Trophoblast cell (in vitro differentiated cells and primary cell): ENCODE results near the gene SH3BP4.

Experiments
- DNase-seq, 2 donors: peaks; one replicate each; pipeline ENCODE4 v3.0.0-alpha.2; 2016
- H2AFZ ChIP-seq: 2 replicates; pipeline ENCODE4 v1.6.1; 2013; ENCODE audit warnings: low read length, moderate library complexity, mild to moderate bottlenecking; ENCODE audit not compliant: insufficient read depth, poor library complexity
- H2AK5ac ChIP-seq: 2 replicates; pipeline ENCODE4 v1.6.1; 2013; ENCODE audit warnings: mild to moderate bottlenecking, low read length
- H2BK120ac ChIP-seq: 2 replicates; pipeline ENCODE4 v1.6.1; 2013; ENCODE audit warnings: low read length, mild to moderate bottlenecking, moderate library complexity; ENCODE audit not compliant: insufficient read depth, poor library complexity
- H2BK12ac ChIP-seq: 2 replicates; pipeline ENCODE4 v1.6.1; 2013; ENCODE audit warnings: mild to moderate bottlenecking, low read length, moderate library complexity
- H2BK5ac ChIP-seq: 2 replicates; pipeline ENCODE4 v1.6.1; 2013; ENCODE audit warnings: low read length, low read depth, moderate library complexity, mild to moderate bottlenecking; ENCODE audit not compliant: poor library complexity
- H3K14ac ChIP-seq: 2 replicates; pipeline ENCODE4 v1.6.1; 2013; ENCODE audit warnings: mild to moderate bottlenecking, low read length
- H3K18ac ChIP-seq: 2 replicates; pipeline ENCODE4 v1.6.1; 2013; ENCODE audit warnings: mild to moderate bottlenecking, low read length
- H3K23ac ChIP-seq: 2 replicates; pipeline ENCODE4 v1.6.1; 2013; ENCODE audit warnings: low read length
- H3K27ac ChIP-seq: 2 replicates; pipeline ENCODE4 v1.5.1; 2013; ENCODE audit warnings: low read depth, mild to moderate bottlenecking, inconsistent platforms, low read length, moderate library complexity
- H3K27me3 ChIP-seq: 2 replicates; pipeline ENCODE4 v1.6.1; 2013; ENCODE audit warnings: inconsistent platforms, mild to moderate bottlenecking, low read length, moderate library complexity; ENCODE audit not compliant: insufficient read depth
- H3K36me3 ChIP-seq, 2 experiments: 1 replicate in 1 of 2; 2 replicates in 1 of 2; pipeline ENCODE4 v1.6.1; 2013; ENCODE audit warnings: low read length in 2 of 2, mild to moderate bottlenecking in 2 of 2, moderate library complexity in 1 of 2; ENCODE audit not compliant: insufficient read depth in 2 of 2, control insufficient read depth in 1 of 2
- H3K4ac ChIP-seq: 2 replicates; pipeline ENCODE4 v1.6.1; 2013; ENCODE audit warnings: low read depth, mild to moderate bottlenecking, low read length, moderate library complexity
- H3K4me1 ChIP-seq, 2 experiments: 1 replicate in 1 of 2; 2 replicates in 1 of 2; pipeline ENCODE4 v1.6.1; 2013; ENCODE audit warnings: low read length in 2 of 2, mild to moderate bottlenecking in 2 of 2, moderate library complexity in 1 of 2; ENCODE audit not compliant: insufficient read depth in 2 of 2, control insufficient read depth in 1 of 2
- H3K4me2 ChIP-seq: 2 replicates; pipeline ENCODE4 v1.6.1; 2013; ENCODE audit warnings: inconsistent platforms, mild to moderate bottlenecking, low read length, moderate library complexity
- H3K4me3 ChIP-seq: 2 replicates; pipeline ENCODE4 v1.5.1; 2013; ENCODE audit warnings: mild to moderate bottlenecking, low read depth, low read length, inconsistent platforms
- H3K79me1 ChIP-seq: one replicate; pipeline ENCODE4 v1.6.1; 2013; ENCODE audit warnings: low read length
- H3K79me2 ChIP-seq: 2 replicates; pipeline ENCODE4 v1.6.1; 2013; ENCODE audit warnings: low read length, mild to moderate bottlenecking; ENCODE audit not compliant: control insufficient read depth, insufficient read depth, poor library complexity
- H3K9ac ChIP-seq: 2 replicates; pipeline ENCODE4 v1.6.1; 2013; ENCODE audit warnings: mild to moderate bottlenecking, low read length
- H3K9me3 ChIP-seq: 2 replicates; pipeline ENCODE4 v1.6.1; 2013; ENCODE audit warnings: low read depth, mild to moderate bottlenecking, control low read depth, inconsistent platforms, low read length; ENCODE audit not compliant: insufficient read depth
- H4K12ac ChIP-seq: 2 replicates; pipeline ENCODE4 v1.6.1; 2013; ENCODE audit warnings: low read depth, mild to moderate bottlenecking, low read length, moderate library complexity
- H4K8ac ChIP-seq: 2 replicates; pipeline ENCODE4 v1.6.1; 2013; ENCODE audit warnings: low read depth, mild to moderate bottlenecking, low read length, moderate library complexity
- H4K91ac ChIP-seq: one replicate; pipeline ENCODE4 v1.6.1; 2013; ENCODE audit warnings: low read depth, mild to moderate bottlenecking, low read length, moderate library complexity
- WGBS: extraction: QIAGEN DNeasy Blood & Tissue Kit; methylation state at CpG from one replicate; pipeline ENCODE4 v1.1.7; 2013; ENCODE audit warnings: missing lambda C conversion rate; ENCODE audit not compliant: insufficient read length, insufficient coverage; ENCODE audit errors: extremely low coverage; 5-methylcytosine and 5-hydroxymethylcytosine counted together

The SH3BP4 gene

GRCh38 chr2:234986876-234987720 lies 35.3 kb downstream of the SH3BP4 start:
- Histone ChIP-seq H2AK5ac (no peak overlapping the region), H3K4ac (peak overlapping the region; percentile 53), H2BK120ac (no peak overlapping the region), H3K27ac (peak overlapping the region; percentile 26), H3K79me1 (peaks cover 19% of the 10 kb centered on the region), H3K79me2 (peaks cover 22% of the 10 kb centered on the region), H4K12ac (no peak overlapping the region), H3K23ac (no peak overlapping the region), H4K8ac (no peak overlapping the region), H3K9ac (no peak overlapping the region), H3K27me3 (no peaks in the 10 kb centered on the region), H3K4me1 (peaks cover 44 to 51% of the 10 kb centered on the region in 2 experiments), H3K9me3 (peaks cover 3% of the 10 kb centered on the region), H3K36me3 (peaks cover 4 to 7% of the 10 kb centered on the region in 2 experiments), H4K91ac (peak overlapping the region; percentile 37), H2BK5ac (peak overlapping the region; percentile 33), H3K14ac (no peak overlapping the region), H3K4me2 (no peak overlapping the region), H3K4me3 (no peak overlapping the region), H2AFZ (no peak overlapping the region), H2BK12ac (peak overlapping the region; percentile 21), H3K18ac (no peak overlapping the region)
- WGBS: no CpG with 5 or more reads among the region's 17 CpGs
- DNase-seq: peak; percentile 82 to 88

GRCh38 chr2:234987754-234988153 lies 35.9 kb downstream of the SH3BP4 start:
- no peak overlapping the region for H3K14ac ChIP-seq
- H3K9me3 ChIP-seq: peaks cover 8% of the 10 kb centered on the region
- H2BK120ac ChIP-seq: no peak overlapping the region
- H2AK5ac ChIP-seq: no peak overlapping the region
- H4K8ac ChIP-seq: no peak overlapping the region
- H3K18ac ChIP-seq: no peak overlapping the region
- H3K4me2 ChIP-seq: no peak overlapping the region
- H3K9ac ChIP-seq: no peak overlapping the region
- WGBS: no CpG with 5 or more reads among the region's 7 CpGs
- no peak overlapping the region for H2AFZ ChIP-seq
- H3K23ac ChIP-seq: no peak overlapping the region
- no peak overlapping the region for H4K91ac ChIP-seq
- H3K27ac ChIP-seq: no peak overlapping the region
- no peak overlapping the region for H4K12ac ChIP-seq
- no peaks in the 10 kb centered on the region for H3K27me3 ChIP-seq
- H3K79me2 ChIP-seq: peaks cover 19% of the 10 kb centered on the region
- H3K4ac ChIP-seq: peak overlapping the region; percentile 57
- peaks cover 15% of the 10 kb centered on the region for H3K79me1 ChIP-seq
- peaks cover 7% of the 10 kb centered on the region in 2 experiments for H3K36me3 ChIP-seq
- H3K4me3 ChIP-seq: no peak overlapping the region
- H2BK12ac ChIP-seq: no peak overlapping the region
- DNase-seq: no peak
- H3K4me1 ChIP-seq: peaks cover 43 to 51% of the 10 kb centered on the region in 2 experiments
- no peak overlapping the region for H2BK5ac ChIP-seq

GRCh38 chr2:234988491-234988890 lies 36.7 kb downstream of the SH3BP4 start:
- H3K36me3 ChIP-seq: peaks cover 7 to 9% of the 10 kb centered on the region in 2 experiments
- no peak overlapping the region for H2AK5ac ChIP-seq
- H4K91ac ChIP-seq: no peak overlapping the region
- no peak overlapping the region for H3K18ac ChIP-seq
- H2AFZ ChIP-seq: no peak overlapping the region
- no peak overlapping the region for H3K9ac ChIP-seq
- no peak overlapping the region for H2BK12ac ChIP-seq
- H3K4ac ChIP-seq: peak overlapping the region; percentile 35
- H3K4me3 ChIP-seq: no peak overlapping the region
- no peak overlapping the region for H4K8ac ChIP-seq
- peaks cover 14% of the 10 kb centered on the region for H3K79me1 ChIP-seq
- no peak overlapping the region for H2BK5ac ChIP-seq
- H3K4me1 ChIP-seq: peaks cover 36 to 45% of the 10 kb centered on the region in 2 experiments
- H4K12ac ChIP-seq: no peak overlapping the region
- DNase-seq: no peak
- peaks cover 8% of the 10 kb centered on the region for H3K9me3 ChIP-seq
- H2BK120ac ChIP-seq: no peak overlapping the region
- WGBS: no CpG with 5 or more reads among the region's 14 CpGs
- peaks cover 22% of the 10 kb centered on the region for H3K79me2 ChIP-seq
- no peak overlapping the region for H3K4me2 ChIP-seq
- no peaks in the 10 kb centered on the region for H3K27me3 ChIP-seq
- no peak overlapping the region for H3K14ac ChIP-seq
- no peak overlapping the region for H3K27ac ChIP-seq
- no peak overlapping the region for H3K23ac ChIP-seq

GRCh38 chr2:234989183-234989701 lies 37.4 kb downstream of the SH3BP4 start:
- peak overlapping the region; percentile 3 for H3K18ac ChIP-seq
- H2BK12ac ChIP-seq: no peak overlapping the region
- H4K12ac ChIP-seq: no peak overlapping the region
- H3K79me1 ChIP-seq: peaks cover 9% of the 10 kb centered on the region
- no peaks in the 10 kb centered on the region for H3K27me3 ChIP-seq
- H3K36me3 ChIP-seq: peaks cover 7 to 9% of the 10 kb centered on the region in 2 experiments
- peaks cover 16% of the 10 kb centered on the region for H3K79me2 ChIP-seq
- WGBS: no CpG with 5 or more reads among the region's 13 CpGs
- H3K4me2 ChIP-seq: no peak overlapping the region
- H3K9ac ChIP-seq: no peak overlapping the region
- H3K27ac ChIP-seq: no peak overlapping the region
- H4K8ac ChIP-seq: no peak overlapping the region
- H3K4me1 ChIP-seq: peaks cover 29 to 41% of the 10 kb centered on the region in 2 experiments
- H2AK5ac ChIP-seq: no peak overlapping the region
- no peak overlapping the region for H4K91ac ChIP-seq
- peak overlapping the region; percentile 72 for H3K4ac ChIP-seq
- no peak overlapping the region for H2BK120ac ChIP-seq
- no peak overlapping the region for H3K4me3 ChIP-seq
- H2AFZ ChIP-seq: no peak overlapping the region
- no peak overlapping the region for H3K14ac ChIP-seq
- peaks cover 8% of the 10 kb centered on the region for H3K9me3 ChIP-seq
- H3K23ac ChIP-seq: no peak overlapping the region
- H2BK5ac ChIP-seq: no peak overlapping the region
- DNase-seq: no peak
